Measurements from ENCODE around the gene ATP11A. TPM values are rescaled to one million over a fixed set of nuclear protein-coding genes. Genes with fewer than 3 reads are reported as not detected.

ATP11A gene
- total RNA-seq, 2 donors from 2014 or later = 122 to 140 TPM

- DNase-seq = peak; percentile 93
- Histone ChIP-seq H3K36me3 (ENCODE audit: control insufficient read depth, insufficient read depth, low read length) (peaks cover 33% of the 10 kb centered on the region), H3K27me3 (ENCODE audit: control insufficient read depth, insufficient read depth, low read length, poor library complexity, severe bottlenecking) (no peaks in the 10 kb centered on the region), H3K4me1 (ENCODE audit: control insufficient read depth, insufficient read depth, low read length) (peaks cover 2% of the 10 kb centered on the region), H3K27ac (ENCODE audit: low read depth, low read length) (peak overlapping the region; percentile 58), H3K9ac (ENCODE audit: extremely low read depth, low read length, poor library complexity, severe bottlenecking) (no peak overlapping the region), H3K4me3 (ENCODE audit: low read length) (peak overlapping the region; percentile 13), H3K9me3 (ENCODE audit: control insufficient read depth, low read length) (peaks cover 35% of the 10 kb centered on the region)
- no peak for TF ChIP-seq CTCF (conservative IDR thresholded peaks at IDR 0.05)
- H3K9me3 Mint-ChIP-seq = peaks cover 19% of the 10 kb centered on the region
- peaks cover 68% of the 10 kb centered on the region for H3K36me3 Mint-ChIP-seq (ENCODE audit: low read depth)
- 65 to 72% methylated on average over 16 to 20 of the region's 20 CpGs for WGBS, 2 experiments (ENCODE audit: insufficient coverage in 1 of 2, insufficient read length in 1 of 2)
- peaks cover 42% of the 10 kb centered on the region for H3K4me1 Mint-ChIP-seq
- H3K27ac Mint-ChIP-seq = peak overlapping the region; percentile 95
- H3K27me3 Mint-ChIP-seq (ENCODE audit: insufficient read depth) = no peaks in the 10 kb centered on the region
- peak overlapping the region; percentile 11 for H3K4me3 Mint-ChIP-seq
These were observed 216.3 kb downstream of the ATP11A start for GRCh38 chr13:112905990-112906641.

- 96 to 98% methylated on average over 5 to 8 of the region's 8 CpGs for WGBS, 2 experiments (ENCODE audit: insufficient coverage in 1 of 2, insufficient read length in 1 of 2)
- Mint-ChIP-seq H3K36me3 (ENCODE audit: low read depth) (peaks cover 68% of the 10 kb centered on the region), H3K4me1 (peaks cover 31% of the 10 kb centered on the region), H3K4me3 (no peak overlapping the region), H3K9me3 (peaks cover 19% of the 10 kb centered on the region), H3K27me3 (ENCODE audit: insufficient read depth) (no peaks in the 10 kb centered on the region), H3K27ac (no peak overlapping the region)
- Histone ChIP-seq H3K4me3 (ENCODE audit: low read length) (no peak overlapping the region), H3K36me3 (ENCODE audit: control insufficient read depth, insufficient read depth, low read length) (peaks cover 29% of the 10 kb centered on the region), H3K9me3 (ENCODE audit: control insufficient read depth, low read length) (peaks cover 32% of the 10 kb centered on the region), H3K9ac (ENCODE audit: extremely low read depth, low read length, poor library complexity, severe bottlenecking) (no peak overlapping the region), H3K4me1 (ENCODE audit: control insufficient read depth, insufficient read depth, low read length) (peaks cover 2% of the 10 kb centered on the region), H3K27me3 (ENCODE audit: control insufficient read depth, insufficient read depth, low read length, poor library complexity, severe bottlenecking) (no peaks in the 10 kb centered on the region), H3K27ac (ENCODE audit: low read depth, low read length) (no peak overlapping the region)
- DNase-seq = peak; percentile 38
- no peak for TF ChIP-seq CTCF (conservative IDR thresholded peaks at IDR 0.05)
These were observed 217.4 kb downstream of the ATP11A start for GRCh38 chr13:112907286-112907685.

- peaks cover 61% of the 10 kb centered on the region for H3K36me3 Mint-ChIP-seq (ENCODE audit: low read depth)
- WGBS, 2 experiments (ENCODE audit: insufficient coverage in 1 of 2, insufficient read length in 1 of 2) = 82 to 84% methylated on average over 4 to 6 of the region's 6 CpGs
- no peaks in the 10 kb centered on the region for H3K27me3 Mint-ChIP-seq (ENCODE audit: insufficient read depth)
- peaks cover 2% of the 10 kb centered on the region for H3K4me1 ChIP-seq (ENCODE audit: control insufficient read depth, insufficient read depth, low read length)
- no peak overlapping the region for H3K27ac Mint-ChIP-seq
- TF ChIP-seq CTCF (conservative IDR thresholded peaks at IDR 0.05) = no peak
- H3K27me3 ChIP-seq (ENCODE audit: control insufficient read depth, insufficient read depth, low read length, poor library complexity, severe bottlenecking) = no peaks in the 10 kb centered on the region
- peaks cover 19% of the 10 kb centered on the region for H3K9me3 Mint-ChIP-seq
- peaks cover 26% of the 10 kb centered on the region for H3K9me3 ChIP-seq (ENCODE audit: control insufficient read depth, low read length)
- H3K9ac ChIP-seq (ENCODE audit: extremely low read depth, low read length, poor library complexity, severe bottlenecking) = no peak overlapping the region
- no peak overlapping the region for H3K4me3 Mint-ChIP-seq
- peaks cover 29% of the 10 kb centered on the region for H3K4me1 Mint-ChIP-seq
- H3K27ac ChIP-seq (ENCODE audit: low read depth, low read length) = no peak overlapping the region
- no peak for DNase-seq
- peaks cover 23% of the 10 kb centered on the region for H3K36me3 ChIP-seq (ENCODE audit: control insufficient read depth, insufficient read depth, low read length)
- no peak overlapping the region for H3K4me3 ChIP-seq (ENCODE audit: low read length)
These were observed 218.1 kb downstream of the ATP11A start for GRCh38 chr13:112907871-112908331.

Data from endodermal cell (in vitro differentiated cells).